Vagina (tissue), 2 donors: ENCODE data around the gene SLC17A1. TPM values are rescaled to one million over a fixed set of nuclear protein-coding genes. Genes with fewer than 3 reads are reported as not detected.

Experiments used
- DNase-seq, 2 donors: peaks; one replicate each; pipeline ENCODE4 v3.0.0-alpha.2; 2017; ENCODE audit errors: extremely low spot score in 2 of 2
- H3K27ac ChIP-seq: fragments of 200-600 bp; sonication (generic); one replicate; pipeline ENCODE4 v1.5.1; 2019
- H3K27me3 ChIP-seq: fragments of 200-600 bp; sonication (generic); one replicate; pipeline ENCODE4 v1.5.1; 2019
- H3K36me3 ChIP-seq, 2 donors: fragments of 200-600 bp; sonication (generic); one replicate each; pipeline ENCODE4 v1.5.1; 2017 to 2019
- H3K4me1 ChIP-seq: fragments of 200-600 bp; sonication (generic); one replicate; pipeline ENCODE4 v1.5.1; 2019
- H3K4me3 ChIP-seq, 2 donors: fragments of 200-600 bp; sonication (generic); 1 replicate in 1 of 2; 2 replicates in 1 of 2; pipeline ENCODE4 v1.5.1; 2016 to 2019
- H3K9me3 ChIP-seq: fragments of 200-600 bp; sonication (generic); one replicate; pipeline ENCODE4 v1.5.1; 2019
- POLR2A ChIP-seq, 2 donors: fragments of 450-650 bp; IDR thresholded peaks; one replicate each; pipeline ENCODE4 v1.6.1; 2017; ENCODE audit warnings: antibody characterized with exemption in 2 of 2, mild to moderate bottlenecking in 2 of 2, moderate library complexity in 2 of 2
- POLR2AphosphoS5 ChIP-seq, 2 donors: sonication (generic); formaldehyde crosslinking; IDR thresholded peaks; one replicate each; pipeline ENCODE4 v1.9.0; 2017; ENCODE audit warnings: antibody characterized with exemption in 2 of 2, mild to moderate bottlenecking in 2 of 2, low read depth in 1 of 2; ENCODE audit not compliant: insufficient read depth in 1 of 2
- intact Hi-C: fragments of 100-400 bp; cut with DNase I; formaldehyde crosslinking; loops from one replicate; pipeline ENCODE4 v1.15.1; 2023
- total RNA-seq: library from RNA; depleted of rRNA; stranded (reverse); fragments of >200 nt; gene quantifications from one replicate; pipeline ENCODE4 v1.2.3, GENCODE V29; 2016
- TF ChIP-seq, protein P1 (sequence below), 3 experiments: fragments of 450-650 bp in 2 of 3; fragments of 200-600 bp in 1 of 3; sonication (generic) in 1 of 3; IDR thresholded peaks; one replicate each; pipeline ENCODE4 v1.5.1; 2017 to 2019; ENCODE audit warnings: antibody characterized with exemption in 3 of 3, mild to moderate bottlenecking in 2 of 3, moderate library complexity in 2 of 3

The SLC17A1 gene
- total RNA-seq, 1 donor from 2014 or later = not detected

DNA sequence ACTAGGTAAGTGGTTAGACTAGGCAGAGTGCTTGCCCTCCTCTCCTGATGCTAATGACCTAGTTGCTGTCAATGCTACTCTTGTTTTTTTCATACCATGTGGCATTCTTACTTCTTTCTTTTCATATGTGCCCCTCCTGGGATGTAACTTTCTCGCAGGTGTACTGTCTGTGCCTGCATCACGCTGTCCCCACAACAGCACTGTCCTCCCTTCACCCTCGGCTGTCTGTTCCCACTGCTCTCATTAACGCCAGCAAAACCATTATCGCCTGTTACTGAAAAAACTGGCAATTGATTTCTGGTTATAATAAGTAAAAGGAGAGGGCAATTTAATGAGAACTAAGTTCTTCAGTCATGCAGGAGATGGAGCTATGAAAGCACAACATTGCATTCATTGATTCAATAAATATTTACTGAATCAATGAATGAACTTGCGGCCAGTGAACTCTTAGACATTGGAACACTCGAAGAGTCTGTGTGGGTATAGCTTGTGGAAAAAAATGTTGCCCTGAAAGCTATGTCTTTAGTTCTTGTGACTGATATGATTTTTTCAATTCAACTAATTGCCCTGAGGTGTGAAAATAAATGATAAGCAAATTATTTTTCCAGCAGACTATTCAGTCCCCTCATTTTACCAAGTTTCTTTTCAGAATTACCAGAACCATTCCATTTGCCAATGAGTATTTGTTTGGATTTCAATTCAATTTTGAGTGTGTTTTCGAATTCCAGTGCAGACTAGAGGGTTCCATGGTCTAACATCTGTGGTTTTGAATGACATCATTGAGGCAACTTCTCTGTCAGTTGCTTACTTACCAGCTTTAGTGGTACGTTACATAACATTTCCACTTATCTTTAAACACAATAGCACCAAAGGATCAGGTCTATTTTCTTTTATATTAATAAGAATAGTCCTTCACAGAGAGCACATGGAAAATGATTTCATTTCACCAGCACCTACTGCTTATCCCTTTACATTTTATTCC lies 75.2 kb downstream of the SLC17A1 start:
- Histone ChIP-seq H3K9me3 (no peaks in the 10 kb centered on the region), H3K4me3 (no peak overlapping the region), H3K27me3 (no peaks in the 10 kb centered on the region), H3K36me3 (no peaks in the 10 kb centered on the region), H3K4me1 (no peaks in the 10 kb centered on the region), H3K27ac (no peak overlapping the region)
- TF ChIP-seq, protein P1, sequence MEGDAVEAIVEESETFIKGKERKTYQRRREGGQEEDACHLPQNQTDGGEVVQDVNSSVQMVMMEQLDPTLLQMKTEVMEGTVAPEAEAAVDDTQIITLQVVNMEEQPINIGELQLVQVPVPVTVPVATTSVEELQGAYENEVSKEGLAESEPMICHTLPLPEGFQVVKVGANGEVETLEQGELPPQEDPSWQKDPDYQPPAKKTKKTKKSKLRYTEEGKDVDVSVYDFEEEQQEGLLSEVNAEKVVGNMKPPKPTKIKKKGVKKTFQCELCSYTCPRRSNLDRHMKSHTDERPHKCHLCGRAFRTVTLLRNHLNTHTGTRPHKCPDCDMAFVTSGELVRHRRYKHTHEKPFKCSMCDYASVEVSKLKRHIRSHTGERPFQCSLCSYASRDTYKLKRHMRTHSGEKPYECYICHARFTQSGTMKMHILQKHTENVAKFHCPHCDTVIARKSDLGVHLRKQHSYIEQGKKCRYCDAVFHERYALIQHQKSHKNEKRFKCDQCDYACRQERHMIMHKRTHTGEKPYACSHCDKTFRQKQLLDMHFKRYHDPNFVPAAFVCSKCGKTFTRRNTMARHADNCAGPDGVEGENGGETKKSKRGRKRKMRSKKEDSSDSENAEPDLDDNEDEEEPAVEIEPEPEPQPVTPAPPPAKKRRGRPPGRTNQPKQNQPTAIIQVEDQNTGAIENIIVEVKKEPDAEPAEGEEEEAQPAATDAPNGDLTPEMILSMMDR (IDR thresholded peaks at IDR 0.05) = no peak
- TF ChIP-seq POLR2A (IDR thresholded peaks at IDR 0.05) (no peak), POLR2AphosphoS5 (IDR thresholded peaks at IDR 0.05; ENCODE audit: insufficient read depth in 1 of 2, low read depth in 1 of 2) (no peak)
- DNase-seq = no peak
- intact Hi-C loops = no loop called here

DNA sequence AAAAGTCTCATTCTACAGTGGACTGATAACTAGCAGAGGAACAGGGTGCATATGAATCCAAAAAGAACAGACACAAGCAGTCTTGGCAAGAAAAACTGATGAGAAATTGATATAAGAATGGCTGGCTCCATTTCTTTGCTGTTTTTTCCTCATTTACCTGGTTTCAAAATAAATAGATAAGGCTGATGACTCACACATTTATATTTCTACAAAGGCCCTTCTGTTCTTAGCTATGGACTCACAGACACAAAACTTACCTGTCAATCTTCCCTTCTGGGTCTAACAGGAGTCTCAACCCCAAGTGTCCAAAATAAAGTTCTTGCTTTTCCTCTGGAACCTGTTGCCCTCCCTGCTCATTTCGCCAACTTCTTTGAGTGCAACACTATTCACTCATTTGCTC lies 76.4 kb downstream of the SLC17A1 start:
- Histone ChIP-seq H3K36me3 (no peaks in the 10 kb centered on the region), H3K9me3 (no peaks in the 10 kb centered on the region), H3K4me1 (no peaks in the 10 kb centered on the region), H3K27ac (no peak overlapping the region), H3K4me3 (no peak overlapping the region), H3K27me3 (no peaks in the 10 kb centered on the region)
- intact Hi-C loops = no loop called here
- no peak for DNase-seq
- TF ChIP-seq, protein P1 (IDR thresholded peaks at IDR 0.05) = no peak
- TF ChIP-seq POLR2A (IDR thresholded peaks at IDR 0.05) (no peak), POLR2AphosphoS5 (IDR thresholded peaks at IDR 0.05; ENCODE audit: insufficient read depth in 1 of 2, low read depth in 1 of 2) (no peak)

DNA sequence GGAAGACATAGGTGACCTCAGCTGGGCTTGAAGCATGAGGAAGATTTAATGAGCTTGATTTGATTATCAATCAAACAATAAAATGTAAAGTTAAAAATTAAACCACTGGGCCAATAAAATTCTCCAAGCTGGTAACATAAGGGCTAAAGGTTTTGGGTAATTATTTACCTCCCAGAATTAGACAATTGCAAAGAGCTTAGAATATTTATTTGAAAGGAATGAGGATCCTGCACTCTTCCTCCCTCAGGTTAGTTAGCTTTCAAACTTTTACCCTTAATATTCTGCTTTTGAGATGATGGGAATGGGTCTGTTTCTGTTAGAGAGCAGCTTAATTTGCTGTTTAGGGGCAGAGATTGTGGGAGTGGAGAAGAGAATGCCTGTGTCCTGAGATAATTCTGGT lies 77.3 kb downstream of the SLC17A1 start, which contains the start of gene SLC17A4:
TSS of gene SLC17A4 (plus strand) at position 208 of the 400 bp plus-strand sequence. CDS start 7,221 bp downstream, outside the sequence.
- Histone ChIP-seq H3K27ac (no peak within 1 kb of the TSS), H3K36me3 (no peaks in the 10 kb centered on the region), H3K4me1 (no peaks in the 10 kb centered on the region), H3K9me3 (no peaks in the 10 kb centered on the region), H3K27me3 (no peaks in the 10 kb centered on the region), H3K4me3 (no peak within 1 kb of the TSS)
- no peak for TF ChIP-seq POLR2AphosphoS5 (IDR thresholded peaks at IDR 0.05; ENCODE audit: insufficient read depth in 1 of 2, low read depth in 1 of 2)
- TF ChIP-seq, protein P1 (IDR thresholded peaks at IDR 0.05) = no peak
- TF ChIP-seq POLR2A (IDR thresholded peaks at IDR 0.05) = no peak
- DNase-seq = no peak
- intact Hi-C loops = no loop called here

DNA sequence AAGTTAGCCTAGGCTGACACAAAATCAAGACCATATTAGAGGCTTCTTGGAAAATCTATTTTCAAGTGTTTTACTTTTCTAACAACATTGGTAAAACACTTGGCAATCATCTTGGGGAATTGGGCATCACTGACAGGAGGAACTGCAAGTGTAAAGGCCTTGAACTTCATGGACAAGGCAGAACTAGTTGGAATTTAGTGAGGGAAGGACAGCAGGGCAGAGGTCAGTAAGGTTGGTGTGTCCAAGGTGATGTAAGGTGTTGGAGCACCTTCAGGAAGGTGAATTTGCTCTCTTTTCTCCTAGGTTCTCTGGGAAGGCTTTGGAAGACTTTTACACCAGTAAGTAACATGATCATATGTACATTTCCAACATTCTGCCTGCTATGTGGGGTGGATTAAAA lies 78.8 kb downstream of the SLC17A1 start:
- DNase-seq = no peak
- no peak overlapping the region for H3K4me3 ChIP-seq

More for the DNA sequence above, 78.8 kb downstream of the SLC17A1 start:
- TF ChIP-seq POLR2AphosphoS5 (IDR thresholded peaks at IDR 0.05; ENCODE audit: insufficient read depth in 1 of 2, low read depth in 1 of 2) = no peak
- TF ChIP-seq, protein P1 (IDR thresholded peaks at IDR 0.05) = no peak
- TF ChIP-seq POLR2A (IDR thresholded peaks at IDR 0.05) = no peak
- H3K27ac ChIP-seq = no peak overlapping the region
- no peaks in the 10 kb centered on the region for H3K9me3 ChIP-seq
- H3K36me3 ChIP-seq = no peaks in the 10 kb centered on the region
- intact Hi-C loops = no loop called here
- no peaks in the 10 kb centered on the region for H3K4me1 ChIP-seq
- H3K27me3 ChIP-seq = no peaks in the 10 kb centered on the region
